ENCODE results near the gene MEIS2. TPM values are rescaled to one million over a fixed set of nuclear protein-coding genes. Genes with fewer than 3 reads are reported as not detected.

MEIS2 gene
- total RNA-seq, 1 donor from 2014 or later = 13.0 TPM

- no peaks in the 10 kb centered on the region for H3K36me3 Mint-ChIP-seq (ENCODE audit: low read depth, unreplicated experiment)
- no peak overlapping the region for H3K4me3 Mint-ChIP-seq (ENCODE audit: unreplicated experiment)
- H3K9me3 Mint-ChIP-seq (ENCODE audit: unreplicated experiment) = no peaks in the 10 kb centered on the region
- TF ChIP-seq CTCF (IDR thresholded peaks at IDR 0.05; ENCODE audit: unreplicated experiment) = no peak
- no peak for DNase-seq (ENCODE audit: low spot score)
- H3K27me3 Mint-ChIP-seq (ENCODE audit: unreplicated experiment) = no peaks in the 10 kb centered on the region
- no peak overlapping the region for H3K27ac Mint-ChIP-seq (ENCODE audit: unreplicated experiment)
- no peaks in the 10 kb centered on the region for H3K4me1 Mint-ChIP-seq (ENCODE audit: unreplicated experiment)
Measured at GRCh38 chr15:37008205-37008604, 92.1 kb downstream of the MEIS2 start.

GRCh38 chr15:37007301-37007700 is 93.0 kb downstream of the MEIS2 start:
- no peaks in the 10 kb centered on the region for H3K27me3 Mint-ChIP-seq (ENCODE audit: unreplicated experiment)

GRCh38 chr15:37004981-37005735 is 95.2 kb downstream of the MEIS2 start:
- no peak for DNase-seq (ENCODE audit: low spot score)
- peaks cover 19% of the 10 kb centered on the region for H3K4me1 Mint-ChIP-seq (ENCODE audit: unreplicated experiment)
- H3K4me3 Mint-ChIP-seq (ENCODE audit: unreplicated experiment) = no peak overlapping the region
- TF ChIP-seq CTCF (IDR thresholded peaks at IDR 0.05; ENCODE audit: unreplicated experiment) = no peak
- no peaks in the 10 kb centered on the region for H3K36me3 Mint-ChIP-seq (ENCODE audit: low read depth, unreplicated experiment)
- H3K9me3 Mint-ChIP-seq (ENCODE audit: unreplicated experiment) = no peaks in the 10 kb centered on the region
- no peak overlapping the region for H3K27ac Mint-ChIP-seq (ENCODE audit: unreplicated experiment)
- no peaks in the 10 kb centered on the region for H3K27me3 Mint-ChIP-seq (ENCODE audit: unreplicated experiment)

More at GRCh38 chr15:37007301-37007700, 93.0 kb downstream of the MEIS2 start:
- no peak overlapping the region for H3K27ac Mint-ChIP-seq (ENCODE audit: unreplicated experiment)
- peaks cover 3% of the 10 kb centered on the region for H3K4me1 Mint-ChIP-seq (ENCODE audit: unreplicated experiment)
- no peak for TF ChIP-seq CTCF (IDR thresholded peaks at IDR 0.05; ENCODE audit: unreplicated experiment)
- H3K4me3 Mint-ChIP-seq (ENCODE audit: unreplicated experiment) = no peak overlapping the region
- no peak for DNase-seq (ENCODE audit: low spot score)
- no peaks in the 10 kb centered on the region for H3K36me3 Mint-ChIP-seq (ENCODE audit: low read depth, unreplicated experiment)
- H3K9me3 Mint-ChIP-seq (ENCODE audit: unreplicated experiment) = no peaks in the 10 kb centered on the region

GRCh38 chr15:37004373-37004869 is 95.9 kb downstream of the MEIS2 start:
- H3K4me1 Mint-ChIP-seq (ENCODE audit: unreplicated experiment) = peaks cover 19% of the 10 kb centered on the region
- no peak overlapping the region for H3K27ac Mint-ChIP-seq (ENCODE audit: unreplicated experiment)
- no peak for TF ChIP-seq CTCF (IDR thresholded peaks at IDR 0.05; ENCODE audit: unreplicated experiment)
- H3K27me3 Mint-ChIP-seq (ENCODE audit: unreplicated experiment) = no peaks in the 10 kb centered on the region
- H3K4me3 Mint-ChIP-seq (ENCODE audit: unreplicated experiment) = no peak overlapping the region
- no peaks in the 10 kb centered on the region for H3K36me3 Mint-ChIP-seq (ENCODE audit: low read depth, unreplicated experiment)
- no peak for DNase-seq (ENCODE audit: low spot score)
- H3K9me3 Mint-ChIP-seq (ENCODE audit: unreplicated experiment) = no peaks in the 10 kb centered on the region

GRCh38 chr15:37002041-37002672 is 98.2 kb downstream of the MEIS2 start:
- H3K36me3 Mint-ChIP-seq (ENCODE audit: low read depth, unreplicated experiment) = no peaks in the 10 kb centered on the region
- H3K9me3 Mint-ChIP-seq (ENCODE audit: unreplicated experiment) = no peaks in the 10 kb centered on the region
- H3K27ac Mint-ChIP-seq (ENCODE audit: unreplicated experiment) = no peak overlapping the region
- TF ChIP-seq CTCF (IDR thresholded peaks at IDR 0.05; ENCODE audit: unreplicated experiment) = no peak
- H3K4me1 Mint-ChIP-seq (ENCODE audit: unreplicated experiment) = peaks cover 19% of the 10 kb centered on the region
- no peak overlapping the region for H3K4me3 Mint-ChIP-seq (ENCODE audit: unreplicated experiment)
- DNase-seq (ENCODE audit: low spot score) = no peak
- no peaks in the 10 kb centered on the region for H3K27me3 Mint-ChIP-seq (ENCODE audit: unreplicated experiment)
